Muscle layer of duodenum (tissue), 2 donors: ENCODE measurements around the gene ST3GAL4.

Experiments
- H3K27ac ChIP-seq: one replicate; pipeline ENCODE4 v1.7.0; 2013; ENCODE audit warnings: mild to moderate bottlenecking, low read length
- H3K27me3 ChIP-seq: one replicate; pipeline ENCODE4 v1.7.0; 2013; ENCODE audit warnings: low read depth, mild to moderate bottlenecking, control low read depth, low read length
- H3K36me3 ChIP-seq, 2 donors: one replicate each; pipeline ENCODE4 v1.7.0; 2013; ENCODE audit warnings: low read length in 2 of 2, control low read depth in 1 of 2, mild to moderate bottlenecking in 1 of 2; ENCODE audit not compliant: insufficient read depth in 2 of 2, control insufficient read depth in 1 of 2
- H3K4me1 ChIP-seq, 2 donors: one replicate each; pipeline ENCODE4 v1.7.0; 2013; ENCODE audit warnings: low read length in 2 of 2, mild to moderate bottlenecking in 2 of 2, control low read depth in 1 of 2, moderate library complexity in 1 of 2; ENCODE audit not compliant: insufficient read depth in 2 of 2, control insufficient read depth in 1 of 2
- H3K4me3 ChIP-seq, 2 donors: one replicate each; pipeline ENCODE4 v1.7.0; 2013; ENCODE audit warnings: low read length in 2 of 2, low read depth in 1 of 2, mild to moderate bottlenecking in 1 of 2
- H3K9me3 ChIP-seq, 2 donors: one replicate each; pipeline ENCODE4 v1.7.0; 2013; ENCODE audit warnings: low read length in 2 of 2, control low read depth in 1 of 2, mild to moderate bottlenecking in 1 of 2; ENCODE audit not compliant: control insufficient read depth in 1 of 2
- donor health status: healthy.

ST3GAL4 gene

DNA sequence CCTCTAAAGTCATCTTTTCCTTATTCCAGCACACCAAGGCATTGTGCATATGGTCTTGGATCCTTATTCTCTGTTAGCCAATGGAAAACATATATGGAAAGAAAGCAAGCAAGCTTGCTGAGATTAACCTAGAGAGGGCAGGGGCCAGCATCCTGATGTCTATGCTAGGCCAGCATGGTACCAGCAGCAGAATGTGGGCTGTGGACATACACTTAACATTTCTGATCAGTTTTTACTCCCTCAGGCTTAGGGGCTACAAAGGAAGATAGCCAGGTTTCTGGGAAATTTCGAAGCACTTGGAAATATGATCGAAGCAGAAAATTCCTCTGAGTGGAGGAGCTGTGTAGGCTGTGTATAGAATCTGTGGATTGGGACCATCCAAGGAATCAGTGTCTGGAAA lies 67.0 kb downstream of the ST3GAL4 start:
- Histone ChIP-seq H3K27ac (no peak overlapping the region), H3K27me3 (no peaks in the 10 kb centered on the region), H3K4me3 (no peak overlapping the region), H3K36me3 (no peaks in the 10 kb centered on the region), H3K4me1 (peaks cover 0 to 6% of the 10 kb centered on the region in 2 donors), H3K9me3 (no peaks in the 10 kb centered on the region)

DNA sequence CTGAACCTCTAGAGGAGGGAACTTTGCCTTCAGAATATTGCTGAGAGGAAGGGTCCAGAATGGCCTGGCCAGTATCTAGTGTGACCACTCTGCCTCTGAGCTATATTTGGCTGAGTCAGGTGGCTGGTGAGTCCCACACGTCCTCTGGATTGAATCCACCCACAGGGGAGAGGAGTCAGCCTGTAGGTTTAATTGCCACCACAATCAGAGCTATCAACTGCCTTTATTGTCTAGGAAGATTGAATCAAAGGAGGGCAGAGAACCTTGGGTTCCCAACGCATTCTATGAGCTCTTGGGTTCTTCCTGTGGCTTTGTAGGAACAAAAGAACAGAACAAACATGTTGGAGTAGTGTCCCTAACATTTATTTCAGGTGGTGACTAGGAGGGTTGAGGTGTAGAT lies 67.7 kb downstream of the ST3GAL4 start:
- Histone ChIP-seq H3K27me3 (no peaks in the 10 kb centered on the region), H3K9me3 (no peaks in the 10 kb centered on the region), H3K4me1 (peaks cover 0 to 6% of the 10 kb centered on the region in 2 donors), H3K36me3 (no peaks in the 10 kb centered on the region), H3K27ac (no peak overlapping the region), H3K4me3 (no peak overlapping the region)

DNA sequence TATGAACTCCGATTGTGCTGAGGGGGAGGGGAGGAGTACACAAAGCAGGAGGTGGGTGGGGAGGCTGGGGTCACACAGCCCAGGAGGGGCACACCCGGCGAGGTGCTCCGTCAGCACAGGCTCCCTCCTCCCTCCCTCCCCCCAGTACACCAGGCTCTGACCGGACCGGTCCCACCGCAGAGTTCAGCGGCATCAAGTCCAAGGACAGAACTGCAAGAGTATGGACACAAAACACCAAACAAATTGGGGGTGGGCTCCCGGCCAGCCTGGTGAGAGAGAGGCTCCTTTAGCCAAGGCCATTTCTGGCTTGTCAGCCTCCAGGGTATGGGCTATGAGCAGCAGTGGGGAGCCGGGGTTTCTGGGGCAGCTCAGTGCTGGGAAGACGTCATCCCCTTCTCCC lies 68.3 kb downstream of the ST3GAL4 start:
- no peak overlapping the region for H3K27ac ChIP-seq
- H3K36me3 ChIP-seq: no peaks in the 10 kb centered on the region
- no peaks in the 10 kb centered on the region for H3K27me3 ChIP-seq
- no peaks in the 10 kb centered on the region for H3K9me3 ChIP-seq
- H3K4me1 ChIP-seq: peaks cover 0 to 6% of the 10 kb centered on the region in 2 donors
- no peak overlapping the region for H3K4me3 ChIP-seq

DNA sequence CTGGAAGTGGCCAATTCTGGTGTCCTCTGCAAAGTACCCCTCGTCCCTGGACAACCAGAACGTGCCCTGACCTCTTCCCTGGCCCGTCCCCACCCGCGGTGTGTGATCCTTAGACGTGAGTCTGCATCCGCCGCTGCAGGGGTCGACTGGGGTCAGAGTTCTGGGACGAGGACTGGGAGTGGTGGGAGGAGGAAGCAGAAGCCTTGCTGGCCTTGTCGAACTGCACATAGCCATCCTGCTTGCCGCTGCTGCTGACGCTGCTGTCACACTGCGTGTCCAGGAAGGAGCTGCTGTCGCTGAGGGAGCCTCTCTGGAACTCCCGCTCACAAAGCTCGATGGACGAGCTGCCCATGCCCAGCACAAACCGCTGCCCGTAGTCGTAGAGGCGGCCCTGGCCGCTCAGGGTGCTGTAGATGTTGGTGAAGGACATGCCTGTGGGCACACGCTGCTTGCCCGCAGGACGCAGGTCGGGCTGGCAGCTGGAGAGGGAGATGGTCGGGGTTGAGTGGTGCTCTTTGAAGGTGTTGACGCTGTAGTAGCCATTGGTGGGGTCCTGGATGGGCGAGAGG lies 69.1 kb downstream of the ST3GAL4 start:
- Histone ChIP-seq H3K27ac (no peak overlapping the region), H3K27me3 (no peaks in the 10 kb centered on the region), H3K9me3 (no peaks in the 10 kb centered on the region), H3K36me3 (no peaks in the 10 kb centered on the region), H3K4me3 (no peak overlapping the region), H3K4me1 (peaks cover 0 to 6% of the 10 kb centered on the region in 2 donors)

DNA sequence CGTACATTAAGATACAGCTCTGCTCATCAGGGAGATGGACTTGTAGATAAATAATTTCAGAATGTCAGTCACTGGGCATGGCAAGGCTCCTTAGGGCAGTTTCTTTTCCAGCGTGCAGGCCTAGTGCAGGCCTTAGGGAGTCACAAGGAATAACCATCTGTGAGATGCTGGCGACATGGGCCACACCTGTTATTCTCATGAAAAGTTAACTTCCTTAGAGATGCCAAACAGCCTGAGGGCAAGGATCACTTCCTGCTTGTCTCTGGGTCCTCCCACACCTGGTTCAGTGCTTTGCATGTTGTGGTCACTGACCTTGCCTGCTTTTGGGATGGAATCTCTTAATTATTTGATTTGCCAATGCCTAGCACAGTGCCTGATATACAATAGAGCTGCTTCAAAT lies 70.6 kb downstream of the ST3GAL4 start:
- Histone ChIP-seq H3K9me3 (no peaks in the 10 kb centered on the region), H3K4me3 (no peak overlapping the region), H3K27ac (no peak overlapping the region), H3K36me3 (no peaks in the 10 kb centered on the region), H3K27me3 (no peaks in the 10 kb centered on the region), H3K4me1 (peaks cover 0 to 6% of the 10 kb centered on the region in 2 donors)

DNA sequence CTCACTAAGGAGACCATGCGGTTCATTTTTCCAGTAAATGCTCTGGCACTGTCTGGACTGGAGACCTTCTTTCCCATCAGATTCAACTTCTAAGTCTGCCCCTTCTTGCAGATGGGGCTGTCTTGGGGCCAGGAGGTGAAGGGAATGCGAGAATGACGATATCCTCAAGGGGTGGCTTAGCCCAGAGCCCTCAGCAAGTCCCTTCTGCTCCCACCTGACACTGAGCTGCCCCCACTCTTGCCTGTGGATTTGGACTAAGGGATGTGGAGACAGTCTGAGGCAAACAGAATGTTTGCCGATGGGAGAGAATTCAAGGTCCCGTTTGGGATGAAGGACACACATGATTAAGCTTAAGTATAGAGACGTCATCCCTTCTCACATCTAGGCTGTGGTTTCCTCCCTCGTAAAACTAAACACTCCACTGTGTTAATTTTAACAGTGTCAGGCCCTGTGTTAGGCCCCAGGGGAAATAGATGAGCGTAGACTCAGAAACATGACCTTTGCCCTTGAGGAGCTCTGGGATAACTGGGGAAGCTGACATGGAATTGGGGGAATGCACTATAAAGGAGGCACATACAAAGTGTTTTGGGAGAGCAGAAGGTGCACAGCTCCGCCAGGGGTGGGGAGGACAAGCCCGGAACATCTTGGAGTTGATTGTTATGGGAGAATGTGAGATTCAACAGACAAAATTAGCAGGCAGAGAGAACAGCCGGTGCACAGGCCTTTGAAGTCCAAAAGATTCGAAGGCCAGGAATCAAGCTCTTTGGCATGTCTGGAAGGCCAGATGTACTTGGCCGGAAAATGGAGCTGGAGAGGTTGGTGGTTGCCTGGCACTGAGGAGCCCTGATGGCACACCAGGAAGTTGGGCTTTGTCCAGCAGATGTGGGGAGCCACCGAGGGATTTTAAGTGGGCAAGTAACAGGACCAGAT lies 71.6 kb downstream of the ST3GAL4 start:
- H3K4me3 ChIP-seq: no peak overlapping the region
- peaks cover 0 to 6% of the 10 kb centered on the region in 2 donors for H3K4me1 ChIP-seq
- no peaks in the 10 kb centered on the region for H3K9me3 ChIP-seq
- H3K27me3 ChIP-seq: no peaks in the 10 kb centered on the region
- H3K36me3 ChIP-seq: no peaks in the 10 kb centered on the region
- H3K27ac ChIP-seq: no peak overlapping the region

DNA sequence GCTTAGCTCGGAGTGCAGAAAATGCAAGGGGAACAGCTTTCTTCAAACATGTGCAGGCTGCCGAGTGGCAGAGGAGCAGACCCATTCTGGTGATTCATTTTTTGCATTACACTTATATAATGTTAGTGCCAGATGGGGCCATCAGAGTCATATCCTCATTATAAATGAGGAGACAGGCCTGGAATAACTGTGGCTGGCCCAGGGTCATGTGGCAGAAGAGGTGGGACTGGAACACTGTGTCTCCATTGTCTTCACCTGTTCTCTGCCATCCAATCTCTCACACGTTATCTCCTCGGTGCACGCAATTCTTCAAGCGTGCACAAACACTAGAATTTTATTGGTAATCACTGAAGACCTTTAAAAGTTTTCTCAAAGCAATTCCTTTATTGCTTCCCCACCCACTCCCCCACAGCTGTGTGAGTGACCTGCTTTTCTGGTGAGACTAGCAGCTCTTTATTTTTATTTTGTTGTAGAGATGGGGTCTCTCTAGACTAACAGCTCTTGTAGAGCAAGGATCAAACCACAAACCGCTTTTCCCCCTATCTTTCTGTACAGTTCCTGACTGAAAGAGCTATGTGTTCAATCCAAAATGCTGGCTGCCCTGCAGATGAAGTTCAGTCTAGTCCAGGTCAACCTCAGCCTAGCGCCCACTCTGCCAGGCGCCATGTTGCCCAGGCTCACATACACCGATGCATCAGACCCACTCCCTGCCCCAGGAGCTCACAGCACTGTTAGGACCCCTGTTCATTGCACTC lies 75.3 kb downstream of the ST3GAL4 start:
- H3K27ac ChIP-seq: no peak overlapping the region
- H3K27me3 ChIP-seq: no peaks in the 10 kb centered on the region
- H3K9me3 ChIP-seq: no peaks in the 10 kb centered on the region
- H3K4me3 ChIP-seq: no peak overlapping the region
- H3K4me1 ChIP-seq: peaks cover 0 to 11% of the 10 kb centered on the region in 2 donors
- H3K36me3 ChIP-seq: no peaks in the 10 kb centered on the region

DNA sequence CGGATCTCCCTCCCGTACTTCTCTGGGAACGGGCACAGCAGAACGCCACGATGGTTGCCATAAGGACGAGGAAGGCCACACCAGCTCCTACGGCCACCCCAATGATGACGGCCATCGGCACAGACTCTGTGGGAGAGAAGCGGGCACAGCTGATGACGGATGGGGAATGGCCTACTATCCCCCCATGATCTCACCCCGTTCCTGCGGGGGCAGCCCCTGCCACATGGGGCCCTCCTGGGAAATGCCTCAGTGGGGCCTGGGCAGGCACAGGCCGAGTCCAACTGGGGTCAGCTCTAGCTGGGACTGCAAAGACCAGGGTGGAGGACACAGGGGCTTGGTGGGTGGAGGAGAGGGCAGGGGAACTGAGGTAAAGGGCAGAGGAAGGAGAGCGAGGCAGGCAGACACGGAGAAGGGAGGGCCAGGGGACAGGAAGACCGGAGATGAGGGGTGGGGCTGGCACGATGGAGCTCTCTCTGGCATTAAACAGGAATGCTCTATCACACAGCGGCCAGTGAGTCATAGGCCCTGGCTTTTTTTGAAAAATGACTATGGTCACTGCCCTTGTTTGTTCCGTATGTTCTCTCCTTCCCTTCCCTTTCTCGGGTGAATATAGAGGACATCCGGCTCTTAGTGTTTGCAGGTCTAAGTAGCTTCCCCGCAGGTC lies 76.0 kb downstream of the ST3GAL4 start:
- no peaks in the 10 kb centered on the region for H3K27me3 ChIP-seq
- no peak overlapping the region for H3K27ac ChIP-seq
- H3K4me1 ChIP-seq: peaks cover 0 to 11% of the 10 kb centered on the region in 2 donors
- no peak overlapping the region for H3K4me3 ChIP-seq
- no peaks in the 10 kb centered on the region for H3K36me3 ChIP-seq
- no peaks in the 10 kb centered on the region for H3K9me3 ChIP-seq

DNA sequence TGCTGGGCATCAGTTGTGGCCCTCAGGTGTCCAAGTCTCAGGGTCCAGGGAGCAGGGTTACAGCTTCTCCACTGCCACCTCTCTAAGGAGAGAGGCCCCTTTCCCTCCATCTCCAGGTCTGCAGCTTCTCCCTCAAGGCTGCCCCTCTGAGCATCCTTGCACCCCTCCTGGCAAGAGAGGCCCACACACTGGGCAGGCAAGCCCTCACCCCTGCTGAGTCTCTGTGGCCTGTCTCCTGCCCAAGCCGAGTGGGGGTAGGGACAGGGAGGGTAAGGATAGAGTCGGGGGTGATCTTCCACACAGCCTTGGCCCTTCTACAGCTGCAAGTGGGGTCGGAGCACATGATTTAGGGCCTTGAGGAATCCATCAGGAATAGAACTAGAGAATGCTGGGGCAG lies 76.6 kb downstream of the ST3GAL4 start:
- peaks cover 0 to 9% of the 10 kb centered on the region in 2 donors for H3K4me1 ChIP-seq
- no peaks in the 10 kb centered on the region for H3K36me3 ChIP-seq
- H3K4me3 ChIP-seq: no peak overlapping the region
- no peak overlapping the region for H3K27ac ChIP-seq
- no peaks in the 10 kb centered on the region for H3K27me3 ChIP-seq
- H3K9me3 ChIP-seq: no peaks in the 10 kb centered on the region

DNA sequence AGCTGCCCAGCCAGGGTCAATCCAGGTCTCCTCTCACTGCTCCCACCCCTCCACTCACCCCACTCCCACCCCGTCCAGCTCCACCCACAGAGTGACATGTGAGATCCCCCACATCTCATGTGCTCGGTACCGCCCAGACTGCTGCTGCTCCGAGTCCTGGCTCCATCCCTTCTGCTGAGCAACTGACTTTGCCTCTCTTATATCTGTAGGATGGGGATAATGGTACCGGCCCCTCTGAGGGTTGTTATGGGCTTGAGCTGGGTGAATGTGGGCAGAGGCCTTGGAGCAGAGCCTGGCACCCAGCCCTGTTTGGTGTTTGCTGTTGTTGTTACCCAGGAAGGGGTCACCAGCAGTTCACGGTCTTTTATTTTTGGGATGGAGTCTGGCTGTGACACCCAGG lies 77.0 kb downstream of the ST3GAL4 start:
- Histone ChIP-seq H3K9me3 (no peaks in the 10 kb centered on the region), H3K27ac (no peak overlapping the region), H3K27me3 (no peaks in the 10 kb centered on the region), H3K36me3 (no peaks in the 10 kb centered on the region), H3K4me3 (no peak overlapping the region), H3K4me1 (peaks cover 0 to 5% of the 10 kb centered on the region in 2 donors)
